Nephron progenitor cell (in vitro differentiated cells): ENCODE results near the gene DNAL1.

Experiments used
- DNase-seq: peaks from one replicate; pipeline ENCODE4 v3.0.0; 2021
- H3K27ac Mint-ChIP-seq: 2 replicates; pipeline ENCODE4 v1.8.0; 2021; ENCODE audit warnings: mild to moderate bottlenecking, moderate library complexity, mixed read lengths
- H3K27me3 Mint-ChIP-seq: 2 replicates; pipeline ENCODE4 v1.8.0; 2021; ENCODE audit warnings: mild to moderate bottlenecking, low read depth, mixed read lengths; ENCODE audit not compliant: poor library complexity
- H3K36me3 Mint-ChIP-seq: 2 replicates; pipeline ENCODE4 v1.8.0; 2021; ENCODE audit warnings: low read depth, mixed read lengths
- H3K4me1 Mint-ChIP-seq: 2 replicates; pipeline ENCODE4 v1.8.0; 2021; ENCODE audit warnings: mixed read lengths
- H3K4me3 Mint-ChIP-seq: 2 replicates; pipeline ENCODE4 v1.8.0; 2021; ENCODE audit warnings: mild to moderate bottlenecking, moderate library complexity, mixed read lengths
- H3K9me3 Mint-ChIP-seq: 2 replicates; pipeline ENCODE4 v1.8.0; 2021; ENCODE audit warnings: mild to moderate bottlenecking, moderate library complexity, mixed read lengths
- CTCF ChIP-seq: fragments of 200-600 bp; sonication (generic); IDR thresholded peaks from 2 replicates; pipeline ENCODE4 v1.5.0; 2021; ENCODE audit warnings: antibody characterized with exemption

DNAL1 gene

GRCh38 chr14:73738518-73739173 lies 93.9 kb downstream of the DNAL1 start:
- H3K9me3 Mint-ChIP-seq = no peaks in the 10 kb centered on the region
- no peak overlapping the region for H3K4me3 Mint-ChIP-seq
- H3K27ac Mint-ChIP-seq = no peak overlapping the region
- peaks cover 38% of the 10 kb centered on the region for H3K4me1 Mint-ChIP-seq
- peaks cover 24% of the 10 kb centered on the region for H3K36me3 Mint-ChIP-seq
- H3K27me3 Mint-ChIP-seq = no peaks in the 10 kb centered on the region
- no peak for DNase-seq
- no peak for TF ChIP-seq CTCF

- Mint-ChIP-seq H3K4me1 (peaks cover 45% of the 10 kb centered on the region), H3K27me3 (no peaks in the 10 kb centered on the region), H3K27ac (no peak overlapping the region), H3K4me3 (no peak overlapping the region), H3K36me3 (peaks cover 22% of the 10 kb centered on the region), H3K9me3 (no peaks in the 10 kb centered on the region)
- TF ChIP-seq CTCF = no peak
- DNase-seq = no peak
These were observed 94.5 kb downstream of the DNAL1 start for GRCh38 chr14:73739174-73739898.

GRCh38 chr14:73739899-73740617 lies 95.3 kb downstream of the DNAL1 start:
- Mint-ChIP-seq H3K4me1 (peaks cover 52% of the 10 kb centered on the region), H3K9me3 (no peaks in the 10 kb centered on the region), H3K27me3 (no peaks in the 10 kb centered on the region), H3K27ac (peak overlapping the region; percentile 29), H3K36me3 (peaks cover 15% of the 10 kb centered on the region), H3K4me3 (no peak overlapping the region)
- no peak for DNase-seq
- no peak for TF ChIP-seq CTCF

- H3K36me3 Mint-ChIP-seq = peaks cover 10% of the 10 kb centered on the region
- H3K27ac Mint-ChIP-seq = peak overlapping the region; percentile 96
- TF ChIP-seq CTCF = no peak
- H3K4me1 Mint-ChIP-seq = peaks cover 60% of the 10 kb centered on the region
- peak overlapping the region; percentile 64 for H3K4me3 Mint-ChIP-seq
- no peaks in the 10 kb centered on the region for H3K27me3 Mint-ChIP-seq
- peak; percentile 56 for DNase-seq
- H3K9me3 Mint-ChIP-seq = no peaks in the 10 kb centered on the region
These were observed 96.0 kb downstream of the DNAL1 start for GRCh38 chr14:73740618-73741326.

GRCh38 chr14:73741386-73741875 lies 96.6 kb downstream of the DNAL1 start:
- peak; percentile 54 for DNase-seq
- H3K27ac Mint-ChIP-seq = peak overlapping the region; percentile 96
- no peak for TF ChIP-seq CTCF
- peaks cover 66% of the 10 kb centered on the region for H3K4me1 Mint-ChIP-seq
- H3K4me3 Mint-ChIP-seq = peak overlapping the region; percentile 64
- H3K27me3 Mint-ChIP-seq = no peaks in the 10 kb centered on the region
- H3K36me3 Mint-ChIP-seq = peaks cover 10% of the 10 kb centered on the region
- no peaks in the 10 kb centered on the region for H3K9me3 Mint-ChIP-seq
